GM23338 (cell line): Measurements from ENCODE around the gene RBM38. TPM values are rescaled to one million over a fixed set of nuclear protein-coding genes. Genes with fewer than 3 reads are reported as not detected.
"Not testable (repeated sequence)": the region's sequence is repeated elsewhere in the genome, so short reads cannot be mapped to it uniquely, and the experiment has no call there.

Experiments used
- ATAC-seq: fragments of 200-7000 bp; cut with Tn5 transposase; 3 replicates; pipeline ENCODE4 v1.9.1; 2020
- DNase-seq: peaks from one replicate; pipeline ENCODE4 v3.0.0-alpha.2; 2015; ENCODE audit warnings: low spot score
- H2AFZ ChIP-seq: fragments of 200-600 bp; sonication (generic); 2 replicates; pipeline ENCODE4 v1.8.0; 2016; ENCODE audit warnings: antibody characterized with exemption, mild to moderate bottlenecking, moderate library complexity
- H3F3A ChIP-seq: fragments of 200-600 bp; sonication (generic); replicated peaks from 2 replicates; pipeline ENCODE4 v1.8.0; 2017; ENCODE audit warnings: antibody characterized with exemption, mixed run types, low read depth
- H3K27ac ChIP-seq: fragments of 200-600 bp; sonication (generic); 2 replicates; pipeline ENCODE4 v1.6.1; 2016; ENCODE audit warnings: low read depth
- H3K27me3 ChIP-seq: fragments of 200-600 bp; sonication (generic); 2 replicates; pipeline ENCODE4 v1.8.0; 2016; ENCODE audit warnings: mild to moderate bottlenecking, mixed run types, moderate library complexity; ENCODE audit not compliant: insufficient read depth
- H3K36me3 ChIP-seq: fragments of 200-600 bp; sonication (generic); 2 replicates; pipeline ENCODE4 v1.8.0; 2016; ENCODE audit warnings: mild to moderate bottlenecking; ENCODE audit not compliant: insufficient read depth
- H3K4me1 ChIP-seq: fragments of 200-600 bp; sonication (generic); 2 replicates; pipeline ENCODE4 v1.8.0; 2016; ENCODE audit warnings: mild to moderate bottlenecking, moderate library complexity; ENCODE audit not compliant: insufficient read depth
- H3K4me2 ChIP-seq: fragments of 200-600 bp; sonication (generic); 2 replicates; pipeline ENCODE4 v1.7.1; 2017; ENCODE audit warnings: mixed run types
- H3K4me3 ChIP-seq: fragments of 200-600 bp; sonication (generic); 2 replicates; pipeline ENCODE4 v1.6.1; 2016; ENCODE audit warnings: mixed run types
- H3K79me2 ChIP-seq: fragments of 200-600 bp; sonication (generic); replicated peaks from 2 replicates; pipeline ENCODE4 v1.8.0; 2017; ENCODE audit warnings: mild to moderate bottlenecking; ENCODE audit not compliant: insufficient read depth
- H3K9me2 ChIP-seq: fragments of 200-600 bp; sonication (generic); 2 replicates; pipeline ENCODE4 v1.8.0; 2017; ENCODE audit not compliant: insufficient read depth
- H4K20me1 ChIP-seq: fragments of 200-600 bp; sonication (generic); replicated peaks from 2 replicates; pipeline ENCODE4 v1.8.0; 2017; ENCODE audit warnings: mild to moderate bottlenecking; ENCODE audit not compliant: insufficient read depth
- H3K27ac Mint-ChIP-seq: 2 replicates; pipeline ENCODE4 v1.8.0; 2020; ENCODE audit warnings: inconsistent platforms, mild to moderate bottlenecking, moderate library complexity, mixed read lengths
- H3K27me3 Mint-ChIP-seq: 3 replicates; pipeline ENCODE4 v1.8.0; 2022; ENCODE audit warnings: low read depth, mild to moderate bottlenecking, moderate library complexity, mixed read lengths, inconsistent platforms; ENCODE audit not compliant: insufficient read depth, poor library complexity
- H3K36me3 Mint-ChIP-seq: 3 replicates; pipeline ENCODE4 v1.8.0; 2021; ENCODE audit warnings: low read depth, mild to moderate bottlenecking, inconsistent platforms, moderate library complexity, mixed read lengths
- H3K4me1 Mint-ChIP-seq: 3 replicates; pipeline ENCODE4 v1.8.0; 2020; ENCODE audit warnings: mild to moderate bottlenecking, inconsistent platforms, mixed read lengths
- H3K4me3 Mint-ChIP-seq: 3 replicates; pipeline ENCODE4 v1.8.0; 2021; ENCODE audit warnings: moderate library complexity, mild to moderate bottlenecking, inconsistent platforms, mixed read lengths
- H3K9me3 Mint-ChIP-seq: 3 replicates; pipeline ENCODE4 v1.8.0; 2020; ENCODE audit warnings: moderate library complexity, mild to moderate bottlenecking, inconsistent platforms, mixed read lengths
- CTCF ChIP-seq, 2 experiments: fragments of 200-600 bp in 1 of 2; sonication (generic) in 1 of 2; conservative IDR thresholded peaks; 2 replicates each; pipeline versions ENCODE4 v1.5.1 to v1.6.1; 2016 to 2017; ENCODE audit warnings: antibody characterized with exemption in 2 of 2, low read depth in 2 of 2, mild to moderate bottlenecking in 2 of 2, moderate library complexity in 1 of 2
- EZH2 ChIP-seq: fragments of 200-600 bp; sonication (generic); IDR thresholded peaks from one replicate; pipeline ENCODE4 v1.8.0; 2017; ENCODE audit warnings: antibody characterized with exemption, mild to moderate bottlenecking, low read depth; ENCODE audit not compliant: unreplicated experiment
- EZH2phosphoT487 ChIP-seq: fragments of 200-600 bp; sonication (generic); IDR thresholded peaks from one replicate; pipeline ENCODE4 v1.8.1; 2018; ENCODE audit warnings: antibody characterized with exemption; ENCODE audit not compliant: unreplicated experiment
- NANOG ChIP-seq: IDR thresholded peaks from 2 replicates; pipeline ENCODE4 v1.6.1; 2016; ENCODE audit warnings: antibody characterized with exemption, borderline replicate concordance
- POLR2AphosphoS5 ChIP-seq: IDR thresholded peaks from 2 replicates; pipeline ENCODE4 v1.6.1; 2016; ENCODE audit warnings: antibody characterized with exemption, low read depth
- STAT1 ChIP-seq: IDR thresholded peaks from one replicate; pipeline ENCODE4 v1.6.1; 2016; ENCODE audit warnings: antibody characterized with exemption; ENCODE audit not compliant: unreplicated experiment
- ZNF114 ChIP-seq: fragments of 250-450 bp; sonication (Bioruptor Pico); IDR thresholded peaks from 2 replicates; pipeline ENCODE4 v1.5.0; 2020; ENCODE audit warnings: mild to moderate bottlenecking, moderate library complexity
- ZNF331 ChIP-seq: fragments of 250-450 bp; sonication (Bioruptor Pico); IDR thresholded peaks from 2 replicates; pipeline ENCODE4 v1.5.0; 2020; ENCODE audit warnings: low read depth, mild to moderate bottlenecking, moderate library complexity
- polyA plus RNA-seq: library from polyadenylated mRNA; unstranded; fragments of >200 nt; fragmentation: Nextera tagmentation; extraction: Ambion mirVana; gene quantifications from 2 replicates; pipeline ENCODE4 v1.2.1, GENCODE V29; 2016
- total RNA-seq: library from RNA; depleted of rRNA; stranded (reverse); fragments of >200 nt; shearing (Covaris generic); gene quantifications from 2 replicates; pipeline ENCODE4 v1.2.3, GENCODE V29; 2014
- TF ChIP-seq, protein P1 (sequence below): IDR thresholded peaks from one replicate; pipeline ENCODE4 v1.6.1; 2018; ENCODE audit warnings: antibody characterized with exemption; ENCODE audit not compliant: unreplicated experiment
- TF ChIP-seq, protein P2 (sequence below): IDR thresholded peaks from 2 replicates; pipeline ENCODE4 v1.6.1; 2016; ENCODE audit warnings: antibody characterized with exemption

RBM38 gene
- total and polyA plus RNA-seq, 2 experiments from 2014 or later, result 22.9 to 80.5 TPM

GRCh38 chr20:57419479-57419878 is 28.3 kb downstream of the RBM38 start:
- not testable (repeated sequence) for ATAC-seq, H4K20me1 ChIP-seq, H3K27ac Mint-ChIP-seq, H3K27ac ChIP-seq, H3K4me1 Mint-ChIP-seq, DNase-seq, H3K27me3 Mint-ChIP-seq, H3K4me1 ChIP-seq, H3F3A ChIP-seq, H2AFZ ChIP-seq, H3K4me2 ChIP-seq, H3K79me2 ChIP-seq, H3K36me3 Mint-ChIP-seq, H3K36me3 ChIP-seq, H3K4me3 Mint-ChIP-seq, H3K9me3 Mint-ChIP-seq, H3K9me2 ChIP-seq, H3K4me3 ChIP-seq, H3K27me3 ChIP-seq

DNA sequence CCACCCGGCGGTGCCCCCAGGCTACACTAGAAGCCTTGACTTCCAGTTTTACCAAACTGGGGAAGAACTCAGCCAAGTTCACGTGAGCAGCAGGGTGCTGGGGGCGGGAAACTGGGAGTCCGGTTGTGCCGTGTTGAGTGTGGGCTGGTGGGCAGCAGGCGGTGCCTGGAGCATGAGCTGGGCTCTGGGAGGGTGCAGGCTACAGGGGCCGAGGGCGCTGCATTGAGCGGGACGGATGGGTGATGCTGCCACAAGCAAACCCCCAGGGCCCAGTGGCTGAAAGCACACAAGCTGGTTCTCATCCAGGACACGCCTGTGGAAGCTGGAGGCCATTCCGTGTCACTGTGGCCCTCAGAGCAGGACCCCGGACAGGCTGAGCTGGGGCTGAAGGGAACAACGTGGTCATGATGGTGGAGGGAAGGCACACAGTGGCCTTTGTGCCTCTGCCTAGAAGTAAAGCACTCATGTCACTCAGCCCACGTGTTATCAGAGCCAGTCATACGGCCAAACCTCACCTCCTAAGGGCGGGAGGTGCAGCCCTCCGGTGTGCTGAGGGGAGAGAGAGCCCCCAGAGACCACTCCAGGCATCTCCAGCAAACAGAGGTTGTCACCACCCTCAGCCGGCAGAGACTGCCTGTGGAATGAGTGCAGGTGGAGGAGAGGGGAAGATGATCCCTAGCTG is 29.5 kb downstream of the RBM38 start:
- Histone ChIP-seq H4K20me1 (no peaks in the 10 kb centered on the region), H3F3A (no peaks in the 10 kb centered on the region), H3K4me3 (no peak overlapping the region), H3K79me2 (no peaks in the 10 kb centered on the region), H3K36me3 (no peaks in the 10 kb centered on the region), H3K27ac (no peak overlapping the region), H3K4me1 (0 out of 2 replicates have a peak, but pooled peaks cover 5% of the 10 kb centered on the region), H3K9me2 (no peaks in the 10 kb centered on the region), H2AFZ (peak overlapping the region; percentile 28; the same call in 1 of the 2 replicates), H3K27me3 (no peaks in the 10 kb centered on the region), H3K4me2 (no peak overlapping the region)
- no peak overlapping the region for H3K4me3 Mint-ChIP-seq
- peaks cover 7% of the 10 kb centered on the region; the same call in 2 of the 3 replicates for H3K4me1 Mint-ChIP-seq
- no peaks in the 10 kb centered on the region for H3K36me3 Mint-ChIP-seq
- peak; percentile 19 for ATAC-seq
- peaks cover 4% of the 10 kb centered on the region for H3K27me3 Mint-ChIP-seq
- no peaks in the 10 kb centered on the region for H3K9me3 Mint-ChIP-seq
- no peak for DNase-seq
- H3K27ac Mint-ChIP-seq, result no peak overlapping the region
- TF ChIP-seq EZH2 (no peak), CTCF (conservative IDR thresholded peaks at IDR 0.05; ENCODE audit: low read depth in 2 of 2) (no peak), ZNF114 (no peak), POLR2AphosphoS5 (no peak), NANOG (no peak), STAT1 (no peak), EZH2phosphoT487 (no peak), ZNF331 (CRISPR knock-in tag) (no peak)
- TF ChIP-seq, protein P1, sequence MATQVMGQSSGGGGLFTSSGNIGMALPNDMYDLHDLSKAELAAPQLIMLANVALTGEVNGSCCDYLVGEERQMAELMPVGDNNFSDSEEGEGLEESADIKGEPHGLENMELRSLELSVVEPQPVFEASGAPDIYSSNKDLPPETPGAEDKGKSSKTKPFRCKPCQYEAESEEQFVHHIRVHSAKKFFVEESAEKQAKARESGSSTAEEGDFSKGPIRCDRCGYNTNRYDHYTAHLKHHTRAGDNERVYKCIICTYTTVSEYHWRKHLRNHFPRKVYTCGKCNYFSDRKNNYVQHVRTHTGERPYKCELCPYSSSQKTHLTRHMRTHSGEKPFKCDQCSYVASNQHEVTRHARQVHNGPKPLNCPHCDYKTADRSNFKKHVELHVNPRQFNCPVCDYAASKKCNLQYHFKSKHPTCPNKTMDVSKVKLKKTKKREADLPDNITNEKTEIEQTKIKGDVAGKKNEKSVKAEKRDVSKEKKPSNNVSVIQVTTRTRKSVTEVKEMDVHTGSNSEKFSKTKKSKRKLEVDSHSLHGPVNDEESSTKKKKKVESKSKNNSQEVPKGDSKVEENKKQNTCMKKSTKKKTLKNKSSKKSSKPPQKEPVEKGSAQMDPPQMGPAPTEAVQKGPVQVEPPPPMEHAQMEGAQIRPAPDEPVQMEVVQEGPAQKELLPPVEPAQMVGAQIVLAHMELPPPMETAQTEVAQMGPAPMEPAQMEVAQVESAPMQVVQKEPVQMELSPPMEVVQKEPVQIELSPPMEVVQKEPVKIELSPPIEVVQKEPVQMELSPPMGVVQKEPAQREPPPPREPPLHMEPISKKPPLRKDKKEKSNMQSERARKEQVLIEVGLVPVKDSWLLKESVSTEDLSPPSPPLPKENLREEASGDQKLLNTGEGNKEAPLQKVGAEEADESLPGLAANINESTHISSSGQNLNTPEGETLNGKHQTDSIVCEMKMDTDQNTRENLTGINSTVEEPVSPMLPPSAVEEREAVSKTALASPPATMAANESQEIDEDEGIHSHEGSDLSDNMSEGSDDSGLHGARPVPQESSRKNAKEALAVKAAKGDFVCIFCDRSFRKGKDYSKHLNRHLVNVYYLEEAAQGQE, result no peak
- TF ChIP-seq, protein P2, sequence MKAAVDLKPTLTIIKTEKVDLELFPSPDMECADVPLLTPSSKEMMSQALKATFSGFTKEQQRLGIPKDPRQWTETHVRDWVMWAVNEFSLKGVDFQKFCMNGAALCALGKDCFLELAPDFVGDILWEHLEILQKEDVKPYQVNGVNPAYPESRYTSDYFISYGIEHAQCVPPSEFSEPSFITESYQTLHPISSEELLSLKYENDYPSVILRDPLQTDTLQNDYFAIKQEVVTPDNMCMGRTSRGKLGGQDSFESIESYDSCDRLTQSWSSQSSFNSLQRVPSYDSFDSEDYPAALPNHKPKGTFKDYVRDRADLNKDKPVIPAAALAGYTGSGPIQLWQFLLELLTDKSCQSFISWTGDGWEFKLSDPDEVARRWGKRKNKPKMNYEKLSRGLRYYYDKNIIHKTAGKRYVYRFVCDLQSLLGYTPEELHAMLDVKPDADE, result no peak
